ENCODE measurements around the gene UBQLN4.
A peak's percentile ranks its signal among the peaks of the same experiment; 100 is the strongest.

The UBQLN4 gene

DNA sequence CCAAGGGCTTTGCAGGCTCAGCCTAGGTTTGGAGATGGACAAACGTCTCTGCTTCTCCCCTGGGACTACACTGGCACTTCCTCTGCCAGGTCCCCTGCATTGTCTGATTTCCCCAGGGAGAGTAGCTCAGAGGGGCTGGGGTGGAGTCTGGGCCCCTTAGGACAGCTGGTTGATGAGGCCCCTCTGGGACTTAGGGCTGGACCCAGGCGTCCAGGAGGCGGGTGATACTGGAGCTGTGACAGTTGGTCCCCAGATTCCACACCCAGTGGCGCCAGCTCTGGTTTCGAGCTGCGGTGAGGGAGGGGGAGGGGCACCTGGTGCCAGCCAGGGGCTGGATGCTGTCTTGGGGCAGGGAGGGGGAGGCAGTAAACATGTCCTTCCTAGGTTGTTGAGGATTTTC lies 36.1 kb upstream of the UBQLN4 start:
- DNase-seq (ENCODE audit: insufficient read length, low spot score) (no peak), FAIRE-seq (no peak)
- TF ChIP-seq POLR2A (IDR thresholded peaks at IDR 0.05; ENCODE audit: low read depth, low read length) = no peak

- no peak for TF ChIP-seq POLR2A (IDR thresholded peaks at IDR 0.05; ENCODE audit: low read depth, low read length)
- DNase-seq (ENCODE audit: insufficient read length, low spot score) (no peak), FAIRE-seq (no peak)
Measured at GRCh38 chr1:156086256-156086662, 32.7 kb upstream of the UBQLN4 start.

DNA sequence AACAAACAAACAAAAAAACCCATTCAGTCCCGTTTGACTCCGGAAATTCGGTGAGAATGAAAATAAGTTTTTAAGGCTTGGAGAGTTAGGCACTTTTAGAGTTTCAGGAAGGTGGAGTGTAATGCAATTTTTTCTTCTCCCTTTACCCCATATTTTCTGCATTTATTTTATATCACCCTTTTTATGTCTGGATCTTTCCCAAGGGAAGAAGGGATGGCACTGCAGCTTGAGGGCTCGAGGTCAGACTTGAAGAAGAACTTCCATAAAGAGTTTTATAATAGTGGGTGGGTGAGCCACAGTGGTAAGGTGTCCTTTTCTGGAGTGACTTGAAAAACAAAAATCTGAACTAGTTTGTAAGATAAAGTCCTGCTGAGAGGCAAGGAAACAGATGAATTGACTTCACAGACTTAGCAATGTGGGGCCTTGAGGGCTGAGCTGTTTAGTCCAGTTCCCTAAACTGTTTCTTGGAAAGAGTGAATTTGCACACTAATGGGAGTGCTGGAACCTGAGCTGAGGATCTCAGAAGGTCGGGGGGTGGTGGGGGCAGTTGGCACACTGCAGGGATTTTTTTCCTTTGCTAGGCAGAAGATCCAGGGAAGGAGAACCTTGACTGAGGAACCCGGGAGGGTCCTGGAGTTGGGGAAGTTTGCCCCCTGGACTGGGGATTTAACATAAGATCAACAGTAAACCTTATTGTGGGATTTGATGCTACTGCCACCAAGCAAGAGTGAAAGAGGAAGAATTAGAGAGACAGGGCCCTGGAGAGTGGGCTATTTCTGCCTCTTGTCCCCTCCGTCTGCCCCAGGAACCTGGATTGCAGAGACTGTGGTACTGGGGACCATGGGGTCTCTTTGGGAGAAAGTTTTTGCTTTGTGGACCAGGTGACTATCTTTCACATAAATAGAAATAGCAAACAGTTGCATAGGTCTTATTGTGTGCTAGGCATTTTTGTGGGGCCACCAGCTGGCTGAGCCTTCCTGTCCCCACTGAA lies 30.5 kb upstream of the UBQLN4 start:
- FAIRE-seq (no peak), DNase-seq (ENCODE audit: insufficient read length, low spot score) (no peak)
- no peak for TF ChIP-seq POLR2A (IDR thresholded peaks at IDR 0.05; ENCODE audit: low read depth, low read length)

GRCh38 chr1:156082309-156083091 lies 28.9 kb upstream of the UBQLN4 start, which contains the start of gene MEX3A:
Gene MEX3A, minus strand, starts transcription at chr1:156082465. Its CDS starts 467 bp downstream, at chr1:156081998.
- peak; percentile 23; the same call in 1 of the 2 replicates for TF ChIP-seq POLR2A (IDR thresholded peaks at IDR 0.05; ENCODE audit: low read depth, low read length)
- FAIRE-seq = no peak
- DNase-seq (ENCODE audit: insufficient read length, low spot score) = peak; percentile 98

GRCh38 chr1:156081917-156082308 lies 28.3 kb upstream of the UBQLN4 start:
- DNase-seq (ENCODE audit: insufficient read length, low spot score) = no peak
- no peak for TF ChIP-seq POLR2A (IDR thresholded peaks at IDR 0.05; ENCODE audit: low read depth, low read length)
- no peak for FAIRE-seq

GRCh38 chr1:156081180-156081916 lies 27.8 kb upstream of the UBQLN4 start:
- DNase-seq (ENCODE audit: insufficient read length, low spot score) (no peak), FAIRE-seq (no peak)
- no peak for TF ChIP-seq POLR2A (IDR thresholded peaks at IDR 0.05; ENCODE audit: low read depth, low read length)

DNA sequence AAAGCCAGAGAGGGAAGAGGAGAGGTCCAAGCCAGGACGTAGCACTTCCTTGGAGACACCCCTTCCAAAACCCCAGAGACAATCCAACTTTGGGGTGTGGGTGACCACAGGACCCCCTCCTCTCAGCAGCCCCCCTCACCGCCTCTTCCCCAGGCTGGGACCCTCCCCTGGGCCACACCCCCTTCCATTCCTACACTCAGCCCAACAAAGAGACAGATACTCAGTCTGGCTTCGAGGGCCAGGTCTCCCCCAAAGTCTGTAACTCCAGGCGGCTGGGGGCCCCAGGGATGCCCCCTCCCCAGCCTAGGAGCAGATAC lies 27.2 kb upstream of the UBQLN4 start:
- no peak for TF ChIP-seq POLR2A (IDR thresholded peaks at IDR 0.05; ENCODE audit: low read depth, low read length)
- no peak for DNase-seq (ENCODE audit: insufficient read length, low spot score)
- FAIRE-seq = no peak

GRCh38 chr1:156080241-156080862 lies 26.8 kb upstream of the UBQLN4 start:
- no peak for DNase-seq (ENCODE audit: insufficient read length, low spot score)
- no peak for TF ChIP-seq POLR2A (IDR thresholded peaks at IDR 0.05; ENCODE audit: low read depth, low read length)
- no peak for FAIRE-seq

DNA sequence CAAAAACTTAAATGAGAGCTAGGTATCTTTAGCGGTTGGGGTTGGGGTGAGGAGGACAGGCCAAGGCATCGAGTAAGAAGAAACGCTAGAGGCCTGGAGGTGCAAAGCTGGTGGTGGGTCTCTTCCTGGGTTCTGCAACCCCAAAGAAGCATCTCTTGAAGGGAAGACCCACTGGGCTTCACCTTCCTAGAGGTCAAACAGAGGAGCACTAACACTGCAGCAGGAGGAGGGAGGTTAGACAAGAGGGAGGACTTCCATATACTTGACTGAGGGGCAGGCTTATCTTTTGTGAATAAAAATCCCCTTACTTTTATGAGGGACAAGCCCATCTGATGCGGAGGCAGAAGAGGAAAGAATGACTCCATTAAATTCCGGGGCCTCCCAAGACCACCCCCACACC lies 26.2 kb upstream of the UBQLN4 start:
- no peak for TF ChIP-seq POLR2A (IDR thresholded peaks at IDR 0.05; ENCODE audit: low read depth, low read length)
- DNase-seq (ENCODE audit: insufficient read length, low spot score) (no peak), FAIRE-seq (no peak)

GRCh38 chr1:156078728-156079127 lies 25.1 kb upstream of the UBQLN4 start:
- no peak for TF ChIP-seq POLR2A (IDR thresholded peaks at IDR 0.05; ENCODE audit: low read depth, low read length)
- FAIRE-seq (no peak), DNase-seq (ENCODE audit: insufficient read length, low spot score) (no peak)

- FAIRE-seq (no peak), DNase-seq (ENCODE audit: insufficient read length, low spot score) (no peak)
- TF ChIP-seq POLR2A (IDR thresholded peaks at IDR 0.05; ENCODE audit: low read depth, low read length) = no peak
Measured at GRCh38 chr1:156077430-156077760, 23.8 kb upstream of the UBQLN4 start.

DNA sequence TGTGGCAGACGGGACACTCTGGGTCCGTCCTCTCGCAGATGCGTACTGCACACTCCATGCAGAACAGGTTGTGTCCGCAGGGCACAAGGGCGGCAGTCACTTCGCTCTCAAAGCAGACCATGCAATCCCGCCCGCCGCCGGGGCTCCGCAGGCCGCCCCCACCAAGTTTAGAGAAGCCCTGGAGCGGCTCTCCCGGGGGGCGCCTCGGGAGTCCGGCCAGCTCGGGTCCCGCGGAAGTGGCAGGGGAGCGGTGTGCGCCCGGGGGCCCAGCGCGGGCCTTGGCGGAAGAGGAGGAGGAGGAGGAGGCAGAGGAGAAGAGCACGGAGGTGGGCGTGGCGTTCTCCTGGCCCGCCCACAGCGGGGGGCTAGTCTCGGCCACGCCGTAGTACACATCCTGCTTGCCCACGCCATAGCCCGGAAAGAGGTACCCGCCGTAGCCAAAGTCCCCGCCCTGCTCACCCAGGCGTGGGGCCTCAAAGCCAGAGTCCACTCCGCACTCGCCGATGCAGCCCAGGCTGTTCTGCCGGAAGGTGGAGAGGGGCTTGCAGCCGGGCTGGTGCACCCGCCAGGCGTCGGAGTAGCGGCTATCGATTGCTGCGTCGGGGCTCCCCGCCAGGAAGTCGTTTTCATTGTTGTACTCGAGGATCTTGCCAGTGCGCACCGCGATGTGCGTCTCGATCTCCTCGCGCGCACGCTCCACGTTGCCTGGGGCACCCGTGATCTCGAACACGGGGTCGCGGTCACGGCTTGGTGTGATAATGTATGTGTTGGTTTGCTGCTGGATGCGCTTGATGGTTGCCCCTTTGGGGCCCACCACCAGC lies 23.2 kb upstream of the UBQLN4 start:
- DNase-seq (ENCODE audit: insufficient read length, low spot score) (no peak), FAIRE-seq (no peak)
- no peak for TF ChIP-seq POLR2A (IDR thresholded peaks at IDR 0.05; ENCODE audit: low read depth, low read length)

DNA sequence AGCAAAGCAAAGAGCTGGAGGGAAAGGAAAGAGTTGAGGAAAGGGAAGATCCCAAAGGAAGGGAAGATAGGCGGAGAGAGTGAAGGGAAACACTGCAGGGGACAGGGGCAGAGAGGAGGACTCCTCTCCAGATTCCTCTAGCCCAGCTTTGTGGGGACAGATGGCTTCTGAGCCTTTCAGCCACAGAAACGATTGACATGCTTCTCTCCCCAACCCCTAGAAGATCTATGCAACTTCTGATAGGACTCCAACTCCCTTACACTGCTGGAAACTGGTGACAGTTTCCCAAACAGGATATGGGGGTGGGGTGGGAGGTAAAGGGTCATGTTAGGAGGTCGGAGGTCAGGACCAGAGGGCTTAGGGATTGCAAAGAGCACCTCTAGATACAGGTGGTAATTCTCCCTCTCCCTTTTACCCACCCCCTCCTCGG lies 22.2 kb upstream of the UBQLN4 start:
- no peak for FAIRE-seq
- TF ChIP-seq POLR2A (IDR thresholded peaks at IDR 0.05; ENCODE audit: low read depth, low read length) = no peak
- DNase-seq (ENCODE audit: insufficient read length, low spot score) = no peak
